Fibroblast of lung (primary cell): Measurements from ENCODE around the gene CCDC175.

Source experiments
- EZH2 ChIP-seq: IDR thresholded peaks from 2 replicates; pipeline ENCODE4 v1.5.1; 2012; ENCODE audit warnings: low read length, control low read depth, mild to moderate bottlenecking; ENCODE audit errors: missing control alignments
- TF ChIP-seq, protein P1 (sequence below), 2 donors: IDR thresholded peaks in 1 of 2; conservative IDR thresholded peaks in 1 of 2; 1 replicate in 1 of 2; 2 replicates in 1 of 2; pipeline ENCODE4 v1.5.1; 2011 to 2012; ENCODE audit warnings: low read length in 2 of 2, control low read depth in 1 of 2, inconsistent platforms in 1 of 2, low read depth in 1 of 2, mild to moderate bottlenecking in 1 of 2

- TF ChIP-seq, protein P1, sequence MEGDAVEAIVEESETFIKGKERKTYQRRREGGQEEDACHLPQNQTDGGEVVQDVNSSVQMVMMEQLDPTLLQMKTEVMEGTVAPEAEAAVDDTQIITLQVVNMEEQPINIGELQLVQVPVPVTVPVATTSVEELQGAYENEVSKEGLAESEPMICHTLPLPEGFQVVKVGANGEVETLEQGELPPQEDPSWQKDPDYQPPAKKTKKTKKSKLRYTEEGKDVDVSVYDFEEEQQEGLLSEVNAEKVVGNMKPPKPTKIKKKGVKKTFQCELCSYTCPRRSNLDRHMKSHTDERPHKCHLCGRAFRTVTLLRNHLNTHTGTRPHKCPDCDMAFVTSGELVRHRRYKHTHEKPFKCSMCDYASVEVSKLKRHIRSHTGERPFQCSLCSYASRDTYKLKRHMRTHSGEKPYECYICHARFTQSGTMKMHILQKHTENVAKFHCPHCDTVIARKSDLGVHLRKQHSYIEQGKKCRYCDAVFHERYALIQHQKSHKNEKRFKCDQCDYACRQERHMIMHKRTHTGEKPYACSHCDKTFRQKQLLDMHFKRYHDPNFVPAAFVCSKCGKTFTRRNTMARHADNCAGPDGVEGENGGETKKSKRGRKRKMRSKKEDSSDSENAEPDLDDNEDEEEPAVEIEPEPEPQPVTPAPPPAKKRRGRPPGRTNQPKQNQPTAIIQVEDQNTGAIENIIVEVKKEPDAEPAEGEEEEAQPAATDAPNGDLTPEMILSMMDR (conservative IDR thresholded peaks at IDR 0.05 in 1 of 2, IDR thresholded peaks at IDR 0.05 in 1 of 2; ENCODE audit: low read depth in 1 of 2, low read length in 2 of 2), result no peak
- TF ChIP-seq EZH2, result no peak
Measured at GRCh38 chr14:59565087-59565486, 11.5 kb downstream of the CCDC175 start.
